Epithelial cell of prostate (primary cell): Measurements from ENCODE around the gene ATP6V0D1.

Source experiments
- DNase-seq: peaks from one replicate; pipeline ENCODE4 v3.0.0-alpha.2; 2011; ENCODE audit warnings: low read depth, low spot score
- H3K27ac ChIP-seq: fragments of 450-650 bp; 2 replicates; pipeline ENCODE4 v1.5.1; 2017; ENCODE audit warnings: mild to moderate bottlenecking

The ATP6V0D1 gene

GRCh38 chr16:67447508-67448076 lies 33.4 kb downstream of the ATP6V0D1 start:
- no peak for DNase-seq
- H3K27ac ChIP-seq: no peak overlapping the region

GRCh38 chr16:67446968-67447507 lies 33.9 kb downstream of the ATP6V0D1 start:
- no peak overlapping the region for H3K27ac ChIP-seq
- DNase-seq: no peak

GRCh38 chr16:67445913-67446907 lies 34.7 kb downstream of the ATP6V0D1 start:
- H3K27ac ChIP-seq: no peak overlapping the region
- DNase-seq: no peak

GRCh38 chr16:67445441-67445912 lies 35.5 kb downstream of the ATP6V0D1 start:
- DNase-seq: no peak
- H3K27ac ChIP-seq: no peak overlapping the region

- no peak overlapping the region for H3K27ac ChIP-seq
- DNase-seq: no peak
Measured at GRCh38 chr16:67445126-67445426, 35.9 kb downstream of the ATP6V0D1 start.

GRCh38 chr16:67444259-67445125 lies 36.5 kb downstream of the ATP6V0D1 start:
- H3K27ac ChIP-seq: no peak overlapping the region
- no peak for DNase-seq

GRCh38 chr16:67443265-67443664 lies 37.7 kb downstream of the ATP6V0D1 start:
- no peak for DNase-seq
- no peak overlapping the region for H3K27ac ChIP-seq

GRCh38 chr16:67442581-67443255 lies 38.2 kb downstream of the ATP6V0D1 start:
- no peak for DNase-seq
- H3K27ac ChIP-seq: no peak overlapping the region

- DNase-seq: no peak
- H3K27ac ChIP-seq: no peak overlapping the region
Measured at GRCh38 chr16:67441907-67442306, 39.0 kb downstream of the ATP6V0D1 start.

GRCh38 chr16:67441271-67441753 lies 39.6 kb downstream of the ATP6V0D1 start:
- H3K27ac ChIP-seq: no peak overlapping the region
- no peak for DNase-seq

GRCh38 chr16:67438824-67439393 lies 42.0 kb downstream of the ATP6V0D1 start:
- H3K27ac ChIP-seq: no peak overlapping the region
- no peak for DNase-seq

GRCh38 chr16:67438098-67438791 lies 42.7 kb downstream of the ATP6V0D1 start:
- no peak overlapping the region for H3K27ac ChIP-seq
- DNase-seq: no peak

- no peak overlapping the region for H3K27ac ChIP-seq
- no peak for DNase-seq
Measured at GRCh38 chr16:67437513-67437912, 43.4 kb downstream of the ATP6V0D1 start.

GRCh38 chr16:67436640-67437193 lies 44.2 kb downstream of the ATP6V0D1 start:
- DNase-seq: no peak
- no peak overlapping the region for H3K27ac ChIP-seq

GRCh38 chr16:67435758-67436164 lies 45.2 kb downstream of the ATP6V0D1 start:
- no peak overlapping the region for H3K27ac ChIP-seq

GRCh38 chr16:67433131-67433719 lies 47.7 kb downstream of the ATP6V0D1 start:
- no peak overlapping the region for H3K27ac ChIP-seq
- no peak for DNase-seq

More at GRCh38 chr16:67435758-67436164, 45.2 kb downstream of the ATP6V0D1 start:
- no peak for DNase-seq

GRCh38 chr16:67432506-67432890 lies 48.5 kb downstream of the ATP6V0D1 start:
- H3K27ac ChIP-seq: no peak overlapping the region
- no peak for DNase-seq
